ENCODE measurements around the gene LRRC53.

DNA sequence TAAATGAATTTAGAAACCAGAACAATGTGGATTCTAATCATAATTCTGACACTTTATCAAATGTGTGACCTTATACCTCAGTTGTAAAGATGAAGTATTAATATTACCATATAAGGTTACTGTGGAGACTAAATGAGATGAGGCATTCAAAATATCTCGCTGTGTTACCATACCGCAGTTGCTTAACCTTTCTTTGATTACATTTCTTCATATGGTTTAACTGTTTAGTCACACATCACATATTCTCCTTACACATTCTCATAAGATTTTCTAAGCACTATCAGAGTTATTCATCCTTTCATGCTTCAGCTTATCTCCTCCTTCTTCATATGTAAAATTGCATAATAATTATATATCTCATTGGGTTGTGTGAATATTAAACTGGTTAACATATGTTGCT is 88.9 kb downstream of the LRRC53 start:
- TF ChIP-seq CTCF (IDR thresholded peaks at IDR 0.05) (no peak), POLR2AphosphoS5 (IDR thresholded peaks at IDR 0.05) (no peak), POLR2A (IDR thresholded peaks at IDR 0.05) (no peak), EP300 (IDR thresholded peaks at IDR 0.05) (no peak)
